Epithelial cell of esophagus (primary cell): ENCODE data around the gene THOC5.
"Not testable (repeated sequence)": the region's sequence is repeated elsewhere in the genome, so short reads cannot be mapped to it uniquely, and the experiment has no call there.

Source experiments
- DNase-seq: peaks from one replicate; pipeline ENCODE4 v3.0.0; 2010; ENCODE audit warnings: low read depth
- H3K4me3 ChIP-seq: 2 replicates; pipeline ENCODE4 v1.5.1; 2011; ENCODE audit warnings: mild to moderate bottlenecking, low read length, control low read depth
- TF ChIP-seq, protein P1 (sequence below): IDR thresholded peaks from 2 replicates; pipeline ENCODE4 v1.5.1; 2011; ENCODE audit warnings: low read depth, mild to moderate bottlenecking, low read length, control low read depth, inconsistent platforms; ENCODE audit not compliant: insufficient read depth; ENCODE audit errors: missing control alignments

THOC5 gene

DNA sequence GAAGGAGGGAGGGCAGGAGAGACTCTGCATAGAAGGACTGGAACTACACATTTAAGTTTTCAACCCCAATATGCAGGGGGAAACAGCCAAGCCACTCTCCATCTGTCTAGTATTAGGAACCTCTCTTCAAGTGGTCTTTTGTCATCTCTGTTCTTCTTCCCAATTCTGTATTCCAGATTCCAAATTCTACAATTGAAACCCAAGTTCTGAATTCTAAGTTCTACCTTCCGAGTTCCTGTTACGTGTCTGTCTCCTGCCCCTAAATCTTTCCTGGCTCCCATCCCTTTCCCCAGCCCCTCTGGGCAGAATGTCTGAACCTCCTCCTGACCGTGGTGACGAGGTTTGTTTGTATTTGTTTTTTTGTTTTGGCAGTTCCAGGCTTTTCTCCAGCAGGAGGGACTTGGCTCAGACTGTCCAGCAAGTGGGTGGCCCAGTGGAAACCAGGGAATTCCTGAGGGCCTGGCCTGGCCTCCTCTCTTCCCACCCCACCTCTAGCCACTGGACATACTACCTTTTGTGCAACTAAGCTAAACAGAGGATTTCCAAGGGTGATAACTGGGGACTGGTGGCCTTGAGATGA lies 1.6 kb upstream of the THOC5 start:
- DNase-seq = no peak
- TF ChIP-seq, protein P1, sequence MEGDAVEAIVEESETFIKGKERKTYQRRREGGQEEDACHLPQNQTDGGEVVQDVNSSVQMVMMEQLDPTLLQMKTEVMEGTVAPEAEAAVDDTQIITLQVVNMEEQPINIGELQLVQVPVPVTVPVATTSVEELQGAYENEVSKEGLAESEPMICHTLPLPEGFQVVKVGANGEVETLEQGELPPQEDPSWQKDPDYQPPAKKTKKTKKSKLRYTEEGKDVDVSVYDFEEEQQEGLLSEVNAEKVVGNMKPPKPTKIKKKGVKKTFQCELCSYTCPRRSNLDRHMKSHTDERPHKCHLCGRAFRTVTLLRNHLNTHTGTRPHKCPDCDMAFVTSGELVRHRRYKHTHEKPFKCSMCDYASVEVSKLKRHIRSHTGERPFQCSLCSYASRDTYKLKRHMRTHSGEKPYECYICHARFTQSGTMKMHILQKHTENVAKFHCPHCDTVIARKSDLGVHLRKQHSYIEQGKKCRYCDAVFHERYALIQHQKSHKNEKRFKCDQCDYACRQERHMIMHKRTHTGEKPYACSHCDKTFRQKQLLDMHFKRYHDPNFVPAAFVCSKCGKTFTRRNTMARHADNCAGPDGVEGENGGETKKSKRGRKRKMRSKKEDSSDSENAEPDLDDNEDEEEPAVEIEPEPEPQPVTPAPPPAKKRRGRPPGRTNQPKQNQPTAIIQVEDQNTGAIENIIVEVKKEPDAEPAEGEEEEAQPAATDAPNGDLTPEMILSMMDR = no peak
- no peak overlapping the region for H3K4me3 ChIP-seq

DNA sequence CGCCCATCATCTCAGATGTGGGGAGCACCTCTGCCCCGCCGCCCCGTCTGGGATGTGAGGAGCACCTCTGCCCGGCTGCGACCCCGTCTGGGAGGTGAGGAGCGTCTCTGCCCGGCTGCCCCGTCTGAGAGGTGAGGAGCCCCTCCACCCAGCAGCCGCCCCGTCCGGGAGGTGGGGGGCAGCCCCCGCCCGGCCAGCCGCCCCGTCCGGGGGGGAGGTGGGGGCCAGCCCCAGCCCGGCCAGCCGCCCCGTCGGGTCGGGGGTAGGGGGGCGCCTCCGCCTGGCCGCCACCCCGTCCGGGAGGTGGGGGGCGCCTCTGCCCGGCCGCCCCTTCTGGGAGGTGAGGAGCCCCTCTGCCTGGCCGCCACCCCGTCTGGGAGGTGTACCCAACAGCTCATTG lies 1.2 kb downstream of the THOC5 start:
- H3K4me3 ChIP-seq, DNase-seq: not testable (repeated sequence)

DNA sequence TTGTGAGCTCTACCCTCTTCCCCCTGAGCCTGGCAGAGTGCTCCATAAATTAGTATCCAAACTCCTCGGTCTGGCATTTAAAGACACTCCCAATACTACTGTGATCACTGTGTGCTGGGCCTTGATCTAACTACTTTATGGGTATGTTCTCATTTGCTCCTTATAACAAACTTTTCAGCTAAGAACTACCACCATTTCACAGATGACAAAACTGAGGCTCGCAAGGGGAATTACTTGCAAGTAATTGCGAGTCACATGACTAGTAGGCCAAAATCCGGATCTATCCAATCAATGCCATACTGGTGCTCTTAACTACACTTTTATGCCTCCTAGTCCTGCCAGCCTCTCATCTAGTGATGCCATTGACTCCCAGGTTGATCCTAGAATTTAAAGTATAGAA lies 3.6 kb downstream of the THOC5 start:
- no peak for DNase-seq
- TF ChIP-seq, protein P1 = no peak
- H3K4me3 ChIP-seq = no peak overlapping the region

DNA sequence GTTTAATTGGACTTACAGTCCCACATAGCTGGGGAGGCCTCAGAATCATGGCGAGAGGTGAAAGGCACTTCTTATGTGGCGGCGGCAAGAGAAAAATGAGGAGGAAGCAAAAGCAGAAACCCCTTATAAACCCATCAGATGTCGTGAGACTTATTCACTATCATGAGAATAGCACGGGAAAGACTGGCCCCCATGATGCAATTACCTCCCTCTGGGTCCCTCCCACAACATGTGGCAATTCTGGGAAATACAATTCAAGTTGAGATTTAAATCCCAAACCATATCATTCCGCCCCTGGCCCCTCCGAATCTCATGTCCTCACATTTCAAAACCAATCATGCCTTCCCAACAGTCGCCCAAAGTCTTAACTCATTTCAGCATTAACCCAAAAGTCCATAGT lies 8.5 kb downstream of the THOC5 start:
- not testable (repeated sequence) for DNase-seq, H3K4me3 ChIP-seq

DNA sequence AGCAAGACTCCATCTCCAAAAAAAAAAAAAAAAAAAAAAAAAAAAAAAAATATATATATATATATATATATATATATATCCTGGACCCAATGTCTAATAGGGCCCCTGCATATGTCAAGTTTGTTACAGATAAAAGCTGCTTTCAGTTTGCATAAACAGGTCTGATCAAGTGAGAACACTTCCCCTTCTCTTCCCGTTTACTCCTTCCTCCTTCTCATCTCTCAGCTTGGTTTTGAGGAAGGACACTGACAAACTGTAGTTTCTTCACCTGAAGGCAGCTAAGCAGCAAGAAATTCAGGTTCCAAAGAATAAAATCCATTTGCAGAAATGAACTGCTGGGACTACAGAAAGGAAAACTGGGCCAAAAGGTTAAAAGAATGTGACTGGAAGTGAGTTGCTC lies 11.7 kb downstream of the THOC5 start:
- TF ChIP-seq, protein P1 = no peak
- H3K4me3 ChIP-seq = no peak overlapping the region
- no peak for DNase-seq

DNA sequence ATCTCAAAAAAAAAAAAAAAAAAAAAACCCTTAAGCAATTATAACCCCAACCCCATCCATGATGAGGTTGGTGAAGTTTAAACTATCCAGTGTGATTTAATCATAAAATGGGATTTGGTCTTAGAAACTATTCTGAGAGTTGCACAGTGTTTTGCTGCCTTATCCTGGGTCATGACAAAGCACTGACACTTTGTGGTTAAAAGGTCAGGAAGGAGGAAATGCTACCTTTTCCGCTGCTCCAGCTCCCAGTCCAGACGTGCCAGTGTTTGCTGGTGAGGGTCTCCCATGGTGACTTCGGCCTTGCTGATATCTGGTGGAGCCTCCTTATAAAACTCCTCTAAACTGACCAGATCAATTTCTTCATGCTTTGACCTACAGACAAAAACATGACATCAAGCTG lies 14.5 kb downstream of the THOC5 start:
- TF ChIP-seq, protein P1 = no peak
- no peak overlapping the region for H3K4me3 ChIP-seq
- DNase-seq = no peak

DNA sequence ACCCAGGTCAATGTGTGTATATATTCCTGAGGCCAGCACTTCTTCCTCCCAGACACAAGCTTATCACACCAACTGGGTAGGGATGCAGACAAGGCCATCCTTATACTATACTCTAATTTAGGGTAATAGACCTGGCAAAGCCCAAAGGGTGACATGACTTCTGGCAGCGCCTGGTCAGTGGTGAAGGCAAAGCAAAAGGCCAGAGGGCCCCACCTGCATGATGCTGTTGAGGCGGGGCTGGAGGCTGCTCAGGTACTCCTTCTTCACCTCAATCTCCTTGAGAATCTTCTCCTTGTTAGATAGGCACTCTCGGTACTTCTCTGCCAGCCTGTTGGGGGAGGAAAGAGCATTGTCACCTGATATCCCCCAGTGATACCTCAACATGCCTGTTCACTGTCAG lies 17.1 kb downstream of the THOC5 start:
- TF ChIP-seq, protein P1 = no peak
- H3K4me3 ChIP-seq = no peak overlapping the region

DNA sequence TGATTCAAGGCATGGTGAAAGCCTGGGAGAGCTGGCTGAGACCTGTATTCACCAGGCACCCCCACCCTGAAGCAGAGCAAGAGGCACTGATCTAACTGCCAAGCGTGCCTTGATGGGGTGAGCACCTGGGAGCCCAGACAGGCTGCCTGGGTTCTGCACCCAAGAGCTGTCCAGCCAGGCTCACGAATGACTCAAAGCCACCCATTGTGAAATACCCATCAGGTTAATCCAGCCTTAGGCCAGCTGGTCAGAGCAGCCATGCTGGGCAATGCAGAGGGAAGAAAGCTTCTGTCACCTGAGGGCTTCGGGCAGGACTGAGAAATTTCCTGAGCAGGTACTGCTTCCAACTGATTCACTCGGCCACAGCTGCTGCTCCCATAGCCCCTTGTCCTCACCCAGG lies 22.1 kb downstream of the THOC5 start:
- H3K4me3 ChIP-seq = no peak overlapping the region
- TF ChIP-seq, protein P1 = no peak
- DNase-seq = peak; percentile 16

More for the DNA sequence above, 17.1 kb downstream of the THOC5 start:
- no peak for DNase-seq
